ENCODE measurements around the gene NACC1. TPM values are rescaled to one million over a fixed set of nuclear protein-coding genes. Genes with fewer than 3 reads are reported as not detected.
A peak's percentile ranks its signal among the peaks of the same experiment; 100 is the strongest.

NACC1 gene
- total and polyA plus RNA-seq, 2 of the 13 experiments (the other 11 are each of a cell fraction or from before 2014, with no cell fraction given), result 31.8 to 42.3 TPM

DNA sequence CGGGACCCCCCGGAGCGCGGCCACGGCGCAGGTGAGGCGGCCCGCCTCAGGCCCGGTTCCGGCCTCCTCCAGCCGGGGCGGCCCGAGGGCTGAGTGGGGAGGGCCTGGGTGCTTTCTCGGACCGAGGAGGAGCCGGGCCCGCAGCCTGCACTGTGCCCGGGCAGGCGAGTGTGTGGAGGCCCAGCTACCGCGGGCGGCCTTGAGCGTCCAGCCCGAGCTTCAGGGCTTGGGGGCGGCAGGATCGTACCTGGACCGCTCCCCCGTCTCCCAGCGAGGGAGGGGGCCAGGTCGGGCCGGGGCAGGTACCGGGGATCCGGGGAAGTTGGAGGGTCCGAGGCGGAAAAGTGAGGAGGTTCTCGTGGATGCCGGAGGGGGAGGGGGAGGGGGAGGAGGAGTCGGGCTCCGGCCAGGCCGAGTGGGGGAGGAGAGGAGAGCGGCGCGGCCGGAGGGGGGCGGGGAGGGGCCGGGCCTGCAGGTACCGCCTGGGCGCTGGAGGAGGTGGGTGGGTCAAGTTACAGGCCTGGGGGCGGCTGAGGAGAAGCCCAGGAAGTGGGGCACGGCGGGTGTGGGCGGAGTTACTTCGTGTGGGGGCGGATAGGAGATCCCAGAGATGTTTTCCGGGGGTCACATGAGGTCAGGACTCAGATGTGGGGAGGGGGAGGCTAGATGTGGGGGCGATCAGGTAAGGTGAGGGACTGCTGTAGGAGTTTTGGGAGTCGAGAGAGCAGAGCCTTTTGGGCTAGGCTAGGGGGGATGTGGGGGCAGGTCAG is 545 bp downstream of the NACC1 start (continued):
- no peak for TF ChIP-seq KLF15 (CRISPR knock-in tag; IDR thresholded peaks at IDR 0.05; ENCODE audit: borderline replicate concordance)
- TF ChIP-seq ZNF253 (CRISPR knock-in tag; IDR thresholded peaks at IDR 0.05; ENCODE audit: borderline replicate concordance), result no peak
- TF ChIP-seq ZNF44 (CRISPR knock-in tag; IDR thresholded peaks at IDR 0.05), result no peak
- no peak for TF ChIP-seq LCORL (IDR thresholded peaks at IDR 0.05)
- TF ChIP-seq LCORL (CRISPR knock-in tag; IDR thresholded peaks at IDR 0.05), result 0 out of 2 replicates have a peak, but pooled peaks have one; percentile 33
- no peak for TF ChIP-seq ZC3H4 (CRISPR knock-in tag; IDR thresholded peaks at IDR 0.05; ENCODE audit: borderline replicate concordance)
- TF ChIP-seq, protein P1, sequence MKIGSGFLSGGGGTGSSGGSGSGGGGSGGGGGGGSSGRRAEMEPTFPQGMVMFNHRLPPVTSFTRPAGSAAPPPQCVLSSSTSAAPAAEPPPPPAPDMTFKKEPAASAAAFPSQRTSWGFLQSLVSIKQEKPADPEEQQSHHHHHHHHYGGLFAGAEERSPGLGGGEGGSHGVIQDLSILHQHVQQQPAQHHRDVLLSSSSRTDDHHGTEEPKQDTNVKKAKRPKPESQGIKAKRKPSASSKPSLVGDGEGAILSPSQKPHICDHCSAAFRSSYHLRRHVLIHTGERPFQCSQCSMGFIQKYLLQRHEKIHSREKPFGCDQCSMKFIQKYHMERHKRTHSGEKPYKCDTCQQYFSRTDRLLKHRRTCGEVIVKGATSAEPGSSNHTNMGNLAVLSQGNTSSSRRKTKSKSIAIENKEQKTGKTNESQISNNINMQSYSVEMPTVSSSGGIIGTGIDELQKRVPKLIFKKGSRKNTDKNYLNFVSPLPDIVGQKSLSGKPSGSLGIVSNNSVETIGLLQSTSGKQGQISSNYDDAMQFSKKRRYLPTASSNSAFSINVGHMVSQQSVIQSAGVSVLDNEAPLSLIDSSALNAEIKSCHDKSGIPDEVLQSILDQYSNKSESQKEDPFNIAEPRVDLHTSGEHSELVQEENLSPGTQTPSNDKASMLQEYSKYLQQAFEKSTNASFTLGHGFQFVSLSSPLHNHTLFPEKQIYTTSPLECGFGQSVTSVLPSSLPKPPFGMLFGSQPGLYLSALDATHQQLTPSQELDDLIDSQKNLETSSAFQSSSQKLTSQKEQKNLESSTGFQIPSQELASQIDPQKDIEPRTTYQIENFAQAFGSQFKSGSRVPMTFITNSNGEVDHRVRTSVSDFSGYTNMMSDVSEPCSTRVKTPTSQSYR (CRISPR knock-in tag; IDR thresholded peaks at IDR 0.05; ENCODE audit: borderline replicate concordance), result peak; percentile 81; the same call in 1 of the 2 replicates
- no peak for TF ChIP-seq ZNF563 (CRISPR knock-in tag; IDR thresholded peaks at IDR 0.05)
- no peak for TF ChIP-seq CBX2 (IDR thresholded peaks at IDR 0.05; ENCODE audit: low read depth, low read length)
- no peak for TF ChIP-seq CBX2 (CRISPR knock-in tag; IDR thresholded peaks at IDR 0.05; ENCODE audit: low read depth)
- peak; percentile 28; the same call in 1 of the 2 replicates for TF ChIP-seq TAF1 (CRISPR knock-in tag; IDR thresholded peaks at IDR 0.05)
- no peak for TF ChIP-seq FOSL1 (CRISPR knock-in tag; IDR thresholded peaks at IDR 0.05; ENCODE audit: borderline replicate concordance)
- TF ChIP-seq, protein P2, sequence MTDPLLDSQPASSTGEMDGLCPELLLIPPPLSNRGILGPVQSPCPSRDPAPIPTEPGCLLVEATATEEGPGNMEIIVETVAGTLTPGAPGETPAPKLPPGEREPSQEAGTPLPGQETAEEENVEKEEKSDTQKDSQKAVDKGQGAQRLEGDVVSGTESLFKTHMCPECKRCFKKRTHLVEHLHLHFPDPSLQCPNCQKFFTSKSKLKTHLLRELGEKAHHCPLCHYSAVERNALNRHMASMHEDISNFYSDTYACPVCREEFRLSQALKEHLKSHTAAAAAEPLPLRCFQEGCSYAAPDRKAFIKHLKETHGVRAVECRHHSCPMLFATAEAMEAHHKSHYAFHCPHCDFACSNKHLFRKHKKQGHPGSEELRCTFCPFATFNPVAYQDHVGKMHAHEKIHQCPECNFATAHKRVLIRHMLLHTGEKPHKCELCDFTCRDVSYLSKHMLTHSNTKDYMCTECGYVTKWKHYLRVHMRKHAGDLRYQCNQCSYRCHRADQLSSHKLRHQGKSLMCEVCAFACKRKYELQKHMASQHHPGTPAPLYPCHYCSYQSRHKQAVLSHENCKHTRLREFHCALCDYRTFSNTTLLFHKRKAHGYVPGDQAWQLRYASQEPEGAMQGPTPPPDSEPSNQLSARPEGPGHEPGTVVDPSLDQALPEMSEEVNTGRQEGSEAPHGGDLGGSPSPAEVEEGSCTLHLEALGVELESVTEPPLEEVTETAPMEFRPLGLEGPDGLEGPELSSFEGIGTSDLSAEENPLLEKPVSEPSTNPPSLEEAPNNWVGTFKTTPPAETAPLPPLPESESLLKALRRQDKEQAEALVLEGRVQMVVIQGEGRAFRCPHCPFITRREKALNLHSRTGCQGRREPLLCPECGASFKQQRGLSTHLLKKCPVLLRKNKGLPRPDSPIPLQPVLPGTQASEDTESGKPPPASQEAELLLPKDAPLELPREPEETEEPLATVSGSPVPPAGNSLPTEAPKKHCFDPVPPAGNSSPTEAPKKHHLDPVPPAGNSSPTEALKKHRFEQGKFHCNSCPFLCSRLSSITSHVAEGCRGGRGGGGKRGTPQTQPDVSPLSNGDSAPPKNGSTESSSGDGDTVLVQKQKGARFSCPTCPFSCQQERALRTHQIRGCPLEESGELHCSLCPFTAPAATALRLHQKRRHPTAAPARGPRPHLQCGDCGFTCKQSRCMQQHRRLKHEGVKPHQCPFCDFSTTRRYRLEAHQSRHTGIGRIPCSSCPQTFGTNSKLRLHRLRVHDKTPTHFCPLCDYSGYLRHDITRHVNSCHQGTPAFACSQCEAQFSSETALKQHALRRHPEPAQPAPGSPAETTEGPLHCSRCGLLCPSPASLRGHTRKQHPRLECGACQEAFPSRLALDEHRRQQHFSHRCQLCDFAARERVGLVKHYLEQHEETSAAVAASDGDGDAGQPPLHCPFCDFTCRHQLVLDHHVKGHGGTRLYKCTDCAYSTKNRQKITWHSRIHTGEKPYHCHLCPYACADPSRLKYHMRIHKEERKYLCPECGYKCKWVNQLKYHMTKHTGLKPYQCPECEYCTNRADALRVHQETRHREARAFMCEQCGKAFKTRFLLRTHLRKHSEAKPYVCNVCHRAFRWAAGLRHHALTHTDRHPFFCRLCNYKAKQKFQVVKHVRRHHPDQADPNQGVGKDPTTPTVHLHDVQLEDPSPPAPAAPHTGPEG (CRISPR knock-in tag; IDR thresholded peaks at IDR 0.05), result 0 out of 2 replicates have a peak, but pooled peaks have one; percentile 11
- no peak for TF ChIP-seq ZNF550 (CRISPR knock-in tag; IDR thresholded peaks at IDR 0.05; ENCODE audit: borderline replicate concordance)
- TF ChIP-seq, protein P3, sequence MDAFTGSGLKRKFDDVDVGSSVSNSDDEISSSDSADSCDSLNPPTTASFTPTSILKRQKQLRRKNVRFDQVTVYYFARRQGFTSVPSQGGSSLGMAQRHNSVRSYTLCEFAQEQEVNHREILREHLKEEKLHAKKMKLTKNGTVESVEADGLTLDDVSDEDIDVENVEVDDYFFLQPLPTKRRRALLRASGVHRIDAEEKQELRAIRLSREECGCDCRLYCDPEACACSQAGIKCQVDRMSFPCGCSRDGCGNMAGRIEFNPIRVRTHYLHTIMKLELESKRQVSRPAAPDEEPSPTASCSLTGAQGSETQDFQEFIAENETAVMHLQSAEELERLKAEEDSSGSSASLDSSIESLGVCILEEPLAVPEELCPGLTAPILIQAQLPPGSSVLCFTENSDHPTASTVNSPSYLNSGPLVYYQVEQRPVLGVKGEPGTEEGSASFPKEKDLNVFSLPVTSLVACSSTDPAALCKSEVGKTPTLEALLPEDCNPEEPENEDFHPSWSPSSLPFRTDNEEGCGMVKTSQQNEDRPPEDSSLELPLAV (CRISPR knock-in tag; conservative IDR thresholded peaks at IDR 0.05; ENCODE audit: low read depth), result no peak

Data from HepG2 (cell line).